K562 (cell line): Measurements from ENCODE around the gene VEGFA. TPM values are rescaled to one million over a fixed set of nuclear protein-coding genes. Genes with fewer than 3 reads are reported as not detected.

Source experiments
- ATAC-seq: fragments of 200-7000 bp; cut with Tn5 transposase; 3 replicates; pipeline ENCODE4 v1.9.1; 2020; ENCODE audit warnings: moderate library complexity
- BruUV-seq: library from RNA; stranded (reverse); fragments of 400-500 nt; replicated peaks from 2 replicates; lab custom pipeline; 2021; lab: Mats Ljungman, UMichigan
- CTCF ChIA-PET: fragments of 300-600 bp; formaldehyde crosslinking; extraction: SDS; loops from one replicate; lab custom pipeline; 2021; ENCODE audit warnings: low intra/inter-chr PET ratio; lab: Yijun Ruan, JAX
- POLR2A ChIA-PET: fragments of 300-600, 350-650 bp; sonication (Branson Sonifier 250); formaldehyde crosslinking; extraction: SDS; loops from one replicate; lab custom pipeline; 2021; ENCODE audit warnings: antibody characterized with exemption, inconsistent platforms; lab: Yijun Ruan, JAX
- DNase-seq, 4 experiments: peaks; one replicate each; pipeline versions ENCODE4 v3.0.0 to v3.0.0-alpha.2; 2011 to 2018; ENCODE audit warnings: low spot score in 3 of 4, mixed read lengths in 3 of 4; ENCODE audit errors: extremely low read depth in 1 of 4
- FAIRE-seq: peaks from 2 replicates; lab custom pipeline; 2011; peaks lifted over from hg19 to GRCh38; lab: Jason Lieb, UNC
- H2AFZ ChIP-seq: 2 replicates; pipeline ENCODE4 v1.6.0; 2011; ENCODE audit warnings: low read depth, low read length, control low read depth, inconsistent platforms
- H3K27ac ChIP-seq: fragments of 200-600 bp; 3 replicates; pipeline ENCODE4 v1.8.0; 2011; ENCODE audit warnings: low read depth, mild to moderate bottlenecking, control low read depth, inconsistent platforms, low read length, moderate library complexity, mixed read lengths; ENCODE audit errors: extremely low read depth
- H3K27me3 ChIP-seq, 2 experiments: fragments of 300-600 bp in 1 of 2; 2 replicates in 1 of 2; 3 replicates in 1 of 2; pipeline versions ENCODE4 v1.6.0 to v1.8.0; 2011; ENCODE audit warnings: inconsistent platforms in 2 of 2, low read length in 2 of 2, mild to moderate bottlenecking in 1 of 2, mixed read lengths in 1 of 2, moderate library complexity in 1 of 2; ENCODE audit not compliant: control insufficient read depth in 2 of 2, insufficient read depth in 2 of 2
- H3K36me3 ChIP-seq: fragments of 300-600 bp; 3 replicates; pipeline ENCODE4 v1.8.0; 2011; ENCODE audit warnings: mild to moderate bottlenecking, low read length, inconsistent platforms; ENCODE audit not compliant: control insufficient read depth, insufficient read depth
- H3K4me1 ChIP-seq, 2 experiments: fragments of 200-600 bp in 1 of 2; replicated peaks in 1 of 2; 2 replicates in 1 of 2; 3 replicates in 1 of 2; pipeline versions ENCODE4 v1.5.1 to v1.8.0; 2011; ENCODE audit warnings: inconsistent platforms in 2 of 2, low read length in 2 of 2, mild to moderate bottlenecking in 1 of 2, mixed read lengths in 1 of 2, moderate library complexity in 1 of 2; ENCODE audit not compliant: control insufficient read depth in 2 of 2, insufficient read depth in 2 of 2
- H3K4me2 ChIP-seq: 2 replicates; pipeline ENCODE4 v1.6.1; 2011; ENCODE audit warnings: low read length, control low read depth, inconsistent platforms, mixed read lengths; ENCODE audit not compliant: insufficient read depth
- H3K4me3 ChIP-seq: fragments of 200-600 bp; sonication (generic), shearing (Covaris generic); 2 replicates; pipeline ENCODE4 v1.5.1; 2016; ENCODE audit warnings: control low read depth, inconsistent platforms
- H3K79me2 ChIP-seq: fragments of 200-600 bp; 3 replicates; pipeline ENCODE4 v1.8.0; 2011; ENCODE audit warnings: low read length, inconsistent platforms; ENCODE audit not compliant: control insufficient read depth, insufficient read depth
- H3K9ac ChIP-seq, 2 experiments: 2 replicates each; pipeline versions ENCODE4 v1.6.0 to v1.6.1; 2011; ENCODE audit warnings: low read depth in 2 of 2, low read length in 2 of 2, control low read depth in 1 of 2, inconsistent platforms in 1 of 2, mild to moderate bottlenecking in 1 of 2, mixed read lengths in 1 of 2; ENCODE audit not compliant: insufficient read depth in 1 of 2
- H3K9me1 ChIP-seq: one replicate; pipeline ENCODE4 v1.6.0; 2011; ENCODE audit warnings: inconsistent platforms, mild to moderate bottlenecking, low read length, moderate library complexity; ENCODE audit not compliant: control insufficient read depth, insufficient read depth
- H3K9me3 ChIP-seq: replicated peaks from 2 replicates; pipeline ENCODE4 v1.5.1; 2011; ENCODE audit warnings: low read depth, low read length, inconsistent platforms; ENCODE audit not compliant: control insufficient read depth, insufficient read depth
- H4K20me1 ChIP-seq: replicated peaks from 2 replicates; pipeline ENCODE4 v1.6.1; 2011; ENCODE audit warnings: low read length, inconsistent platforms, mixed read lengths; ENCODE audit not compliant: control insufficient read depth, insufficient read depth
- HCFC1 ChIP-seq: IDR thresholded peaks from 2 replicates; pipeline ENCODE4 v1.6.1; 2012; ENCODE audit warnings: low read depth, low read length, improper control_type of control experiment
- RAD21 ChIP-seq, 2 experiments: fragments of 250-450 bp in 1 of 2; fragments of 450-650 bp in 1 of 2; sonication (Bioruptor Pico) in 1 of 2; formaldehyde crosslinking in 1 of 2; IDR thresholded peaks in 1 of 2; conservative IDR thresholded peaks in 1 of 2; 2 replicates each; pipeline versions ENCODE4 v1.4.0 to v1.8.0; 2020 to 2022; ENCODE audit warnings: mild to moderate bottlenecking in 2 of 2, moderate library complexity in 1 of 2
- ZNF232 ChIP-seq: sonication (generic); formaldehyde crosslinking; IDR thresholded peaks from 2 replicates; pipeline ENCODE4 v1.8.0; 2022; ENCODE audit warnings: mild to moderate bottlenecking, missing genetic modification reagents
- WGBS: fragments of 100-300 bp; shearing (Covaris generic); methylation state at CpG from one replicate; pipeline ENCODE4 v1.1.6; 2016; ENCODE audit warnings: low coverage, mixed read lengths; ENCODE audit not compliant: insufficient coverage; ENCODE audit errors: missing lambda C conversion rate; 5-methylcytosine and 5-hydroxymethylcytosine counted together
- in situ Hi-C: fragments of 300-500 bp; cut with MboI; formaldehyde crosslinking; loops from 4 replicates; pipeline ENCODE4 v1.15.0; 2018; ENCODE audit warnings: inconsistent platforms, mixed read lengths
- intact Hi-C: fragments of 100-400 bp; cut with micrococcal nuclease; formaldehyde crosslinking; loops from 2 replicates; pipeline ENCODE4 v1.14.2; 2022
- polyA plus RNA-seq, 8 experiments: library from polyadenylated mRNA; depleted of rRNA in 4 of 8; stranded (reverse) in 5 of 8; unstranded in 3 of 8; fragments of >200 nt; fragmentation: Nextera tagmentation in 2 of 8; fragmentation: Illumina TruSeq in 1 of 8; extraction: Ambion mirVana in 2 of 8; extraction: Trizol in 1 of 8; gene quantifications; 2 replicates each; pipeline versions ENCODE4 v1.2.1 to v1.2.3, GENCODE V29; 2011 to 2014; ENCODE audit warnings: inconsistent platforms in 1 of 8, missing spikeins in 1 of 8
- total RNA-seq, 7 experiments: library from RNA; depleted of rRNA in 6 of 7; stranded (reverse); fragments of >200 nt in 6 of 7; fragmentation: Illumina TruSeq in 2 of 7; extraction: Trizol in 2 of 7; gene quantifications; 2 replicates each; pipeline versions ENCODE4 v1.2.1 to v1.2.3, GENCODE V29; 2011 to 2021; ENCODE audit warnings: low replicate concordance in 1 of 7
- TF ChIP-seq, protein P1 (sequence below): sonication (generic); formaldehyde crosslinking; IDR thresholded peaks from 2 replicates; pipeline ENCODE4 v1.8.0; 2023; ENCODE audit warnings: missing genetic modification reagents, mild to moderate bottlenecking, borderline replicate concordance
- TF ChIP-seq, protein P2 (sequence below), 3 experiments: IDR thresholded peaks in 2 of 3; conservative IDR thresholded peaks in 1 of 3; 2 replicates each; pipeline ENCODE4 v1.5.1; 2011 to 2012; ENCODE audit warnings: low read length in 3 of 3, mild to moderate bottlenecking in 3 of 3, control low read depth in 2 of 3, improper control_type of control experiment in 1 of 3, inconsistent platforms in 1 of 3, low read depth in 1 of 3, mixed read lengths in 1 of 3, moderate library complexity in 1 of 3; ENCODE audit not compliant: insufficient read depth in 2 of 3
- TF ChIP-seq, protein P3 (sequence below), 2 experiments: IDR thresholded peaks in 1 of 2; conservative IDR thresholded peaks in 1 of 2; 2 replicates each; pipeline ENCODE4 v1.6.1; 2016; ENCODE audit warnings: low read depth in 2 of 2, mild to moderate bottlenecking in 1 of 2, missing compliant biosample characterization in 1 of 2, missing genetic modification characterization in 1 of 2, moderate library complexity in 1 of 2

The VEGFA gene
- total and polyA plus RNA-seq, 9 of the 15 experiments (the other 6 are each of a cell fraction or from before 2014, with no cell fraction given), result 14.0 to 271 (median 124) TPM

DNA sequence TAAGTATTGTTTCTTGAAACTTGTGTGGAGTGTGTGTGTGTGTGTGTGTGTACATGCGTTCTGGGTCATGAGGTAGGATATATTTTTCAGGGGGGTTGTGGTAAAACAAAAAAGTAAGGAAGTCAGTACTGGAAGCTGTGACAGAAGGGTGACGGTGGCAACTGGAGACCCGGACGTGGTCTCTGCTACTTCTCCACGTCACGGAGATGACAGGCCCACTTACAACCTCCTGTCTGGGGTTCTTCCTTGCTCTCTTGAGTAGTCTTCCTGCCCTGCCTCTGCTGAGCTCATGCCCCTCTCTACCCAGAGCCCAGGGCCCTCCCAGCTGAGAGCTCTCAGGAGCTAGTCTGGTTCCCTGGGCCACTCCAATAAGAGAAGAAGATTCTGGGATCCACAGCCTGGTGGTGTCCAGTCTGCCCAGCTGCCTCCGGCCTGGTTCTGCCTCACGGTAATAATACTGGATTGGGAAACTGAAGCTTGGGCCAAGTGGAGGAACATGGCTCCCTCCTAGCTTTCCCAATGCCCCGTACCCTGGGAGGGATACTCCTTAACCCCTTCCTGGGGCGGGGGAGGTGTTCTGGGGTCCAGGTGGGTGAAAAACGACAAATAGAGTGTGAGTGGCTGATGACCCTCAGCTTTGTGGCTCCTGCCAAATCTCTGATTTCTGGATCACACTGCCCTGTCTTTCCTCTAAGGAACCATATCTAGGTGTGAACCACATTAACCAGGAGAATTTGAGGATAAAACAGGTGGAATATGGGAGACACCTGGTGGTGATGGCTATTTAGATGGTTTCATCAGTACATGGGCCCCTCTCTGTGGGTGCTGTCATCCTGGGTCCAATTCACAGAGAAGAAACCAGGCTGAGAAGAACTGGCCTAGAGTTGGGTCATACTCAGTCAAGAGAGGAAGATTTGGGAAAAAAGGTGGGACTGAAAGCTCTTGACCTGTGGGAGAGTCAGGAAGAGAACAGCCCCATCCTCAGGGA, 27.2 kb downstream of the VEGFA start:
- Histone ChIP-seq H3K4me1 (peaks cover 35 to 39% of the 10 kb centered on the region in 2 experiments), H3K36me3 (no peaks in the 10 kb centered on the region), H3K9ac (peak overlapping the region in 1 of 2 experiments; percentile 57; a peak in 1 of 4 replicates), H2AFZ (no peak overlapping the region), H3K9me3 (no peaks in the 10 kb centered on the region), H3K27me3 (no peaks in the 10 kb centered on the region), H3K79me2 (no peaks in the 10 kb centered on the region), H3K9me1 (peaks cover 7% of the 10 kb centered on the region), H4K20me1 (no peaks in the 10 kb centered on the region), H3K4me2 (no peak overlapping the region), H3K4me3 (no peak overlapping the region), H3K27ac (no peak overlapping the region)
- WGBS, result 89% methylated on average over 11 of the region's 11 CpGs
- FAIRE-seq (no peak), DNase-seq (no peak), ATAC-seq (no peak)
- TF ChIP-seq RAD21 (CRISPR knock-in tag; conservative IDR thresholded peaks at IDR 0.05 in 1 of 2, IDR thresholded peaks at IDR 0.05 in 1 of 2) (peak in 1 of 2 experiments; percentile 32; a peak in 2 of 4 replicates), ZNF232 (CRISPR knock-in tag) (no peak), HCFC1 (no peak)
- TF ChIP-seq, protein P1, sequence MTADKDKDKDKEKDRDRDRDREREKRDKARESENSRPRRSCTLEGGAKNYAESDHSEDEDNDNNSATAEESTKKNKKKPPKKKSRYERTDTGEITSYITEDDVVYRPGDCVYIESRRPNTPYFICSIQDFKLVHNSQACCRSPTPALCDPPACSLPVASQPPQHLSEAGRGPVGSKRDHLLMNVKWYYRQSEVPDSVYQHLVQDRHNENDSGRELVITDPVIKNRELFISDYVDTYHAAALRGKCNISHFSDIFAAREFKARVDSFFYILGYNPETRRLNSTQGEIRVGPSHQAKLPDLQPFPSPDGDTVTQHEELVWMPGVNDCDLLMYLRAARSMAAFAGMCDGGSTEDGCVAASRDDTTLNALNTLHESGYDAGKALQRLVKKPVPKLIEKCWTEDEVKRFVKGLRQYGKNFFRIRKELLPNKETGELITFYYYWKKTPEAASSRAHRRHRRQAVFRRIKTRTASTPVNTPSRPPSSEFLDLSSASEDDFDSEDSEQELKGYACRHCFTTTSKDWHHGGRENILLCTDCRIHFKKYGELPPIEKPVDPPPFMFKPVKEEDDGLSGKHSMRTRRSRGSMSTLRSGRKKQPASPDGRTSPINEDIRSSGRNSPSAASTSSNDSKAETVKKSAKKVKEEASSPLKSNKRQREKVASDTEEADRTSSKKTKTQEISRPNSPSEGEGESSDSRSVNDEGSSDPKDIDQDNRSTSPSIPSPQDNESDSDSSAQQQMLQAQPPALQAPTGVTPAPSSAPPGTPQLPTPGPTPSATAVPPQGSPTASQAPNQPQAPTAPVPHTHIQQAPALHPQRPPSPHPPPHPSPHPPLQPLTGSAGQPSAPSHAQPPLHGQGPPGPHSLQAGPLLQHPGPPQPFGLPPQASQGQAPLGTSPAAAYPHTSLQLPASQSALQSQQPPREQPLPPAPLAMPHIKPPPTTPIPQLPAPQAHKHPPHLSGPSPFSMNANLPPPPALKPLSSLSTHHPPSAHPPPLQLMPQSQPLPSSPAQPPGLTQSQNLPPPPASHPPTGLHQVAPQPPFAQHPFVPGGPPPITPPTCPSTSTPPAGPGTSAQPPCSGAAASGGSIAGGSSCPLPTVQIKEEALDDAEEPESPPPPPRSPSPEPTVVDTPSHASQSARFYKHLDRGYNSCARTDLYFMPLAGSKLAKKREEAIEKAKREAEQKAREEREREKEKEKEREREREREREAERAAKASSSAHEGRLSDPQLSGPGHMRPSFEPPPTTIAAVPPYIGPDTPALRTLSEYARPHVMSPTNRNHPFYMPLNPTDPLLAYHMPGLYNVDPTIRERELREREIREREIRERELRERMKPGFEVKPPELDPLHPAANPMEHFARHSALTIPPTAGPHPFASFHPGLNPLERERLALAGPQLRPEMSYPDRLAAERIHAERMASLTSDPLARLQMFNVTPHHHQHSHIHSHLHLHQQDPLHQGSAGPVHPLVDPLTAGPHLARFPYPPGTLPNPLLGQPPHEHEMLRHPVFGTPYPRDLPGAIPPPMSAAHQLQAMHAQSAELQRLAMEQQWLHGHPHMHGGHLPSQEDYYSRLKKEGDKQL (CRISPR knock-in tag), result 0 out of 2 replicates have a peak, but pooled peaks have one; percentile 53
- TF ChIP-seq, protein P2, sequence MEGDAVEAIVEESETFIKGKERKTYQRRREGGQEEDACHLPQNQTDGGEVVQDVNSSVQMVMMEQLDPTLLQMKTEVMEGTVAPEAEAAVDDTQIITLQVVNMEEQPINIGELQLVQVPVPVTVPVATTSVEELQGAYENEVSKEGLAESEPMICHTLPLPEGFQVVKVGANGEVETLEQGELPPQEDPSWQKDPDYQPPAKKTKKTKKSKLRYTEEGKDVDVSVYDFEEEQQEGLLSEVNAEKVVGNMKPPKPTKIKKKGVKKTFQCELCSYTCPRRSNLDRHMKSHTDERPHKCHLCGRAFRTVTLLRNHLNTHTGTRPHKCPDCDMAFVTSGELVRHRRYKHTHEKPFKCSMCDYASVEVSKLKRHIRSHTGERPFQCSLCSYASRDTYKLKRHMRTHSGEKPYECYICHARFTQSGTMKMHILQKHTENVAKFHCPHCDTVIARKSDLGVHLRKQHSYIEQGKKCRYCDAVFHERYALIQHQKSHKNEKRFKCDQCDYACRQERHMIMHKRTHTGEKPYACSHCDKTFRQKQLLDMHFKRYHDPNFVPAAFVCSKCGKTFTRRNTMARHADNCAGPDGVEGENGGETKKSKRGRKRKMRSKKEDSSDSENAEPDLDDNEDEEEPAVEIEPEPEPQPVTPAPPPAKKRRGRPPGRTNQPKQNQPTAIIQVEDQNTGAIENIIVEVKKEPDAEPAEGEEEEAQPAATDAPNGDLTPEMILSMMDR (IDR thresholded peaks at IDR 0.05 in 2 of 3, conservative IDR thresholded peaks at IDR 0.05 in 1 of 3; ENCODE audit: insufficient read depth in 2 of 3, low read depth in 1 of 3, low read length in 3 of 3), result peak in 1 of 3 experiments; percentile 22; a peak in 1 of 6 replicates
- TF ChIP-seq, protein P3, sequence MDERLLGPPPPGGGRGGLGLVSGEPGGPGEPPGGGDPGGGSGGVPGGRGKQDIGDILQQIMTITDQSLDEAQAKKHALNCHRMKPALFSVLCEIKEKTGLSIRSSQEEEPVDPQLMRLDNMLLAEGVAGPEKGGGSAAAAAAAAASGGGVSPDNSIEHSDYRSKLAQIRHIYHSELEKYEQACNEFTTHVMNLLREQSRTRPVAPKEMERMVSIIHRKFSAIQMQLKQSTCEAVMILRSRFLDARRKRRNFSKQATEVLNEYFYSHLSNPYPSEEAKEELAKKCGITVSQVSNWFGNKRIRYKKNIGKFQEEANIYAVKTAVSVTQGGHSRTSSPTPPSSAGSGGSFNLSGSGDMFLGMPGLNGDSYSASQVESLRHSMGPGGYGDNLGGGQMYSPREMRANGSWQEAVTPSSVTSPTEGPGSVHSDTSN (CRISPR knock-in tag; IDR thresholded peaks at IDR 0.05; ENCODE audit: low read depth), result 0 out of 2 replicates have a peak, but pooled peaks have one; percentile 9
- TF ChIP-seq, protein P3 (tag; conservative IDR thresholded peaks at IDR 0.05; ENCODE audit: low read depth), result no peak
- ChIA-PET CTCF (no interaction called here), POLR2A (interaction anchor here (0.7 to 2.8 kb wide), 8 partner anchors 9 to 450 kb away, joined by 3 to 19 read pairs (median 4); partner anchors contain the start of gene HSP90AB1)
- BruUV-seq, result no TSS peak
- intact Hi-C loops, result no loop called here
- in situ Hi-C loops, result no loop called here
